D341Med (cell line): ENCODE measurements around the gene HMOX1.
"Not testable (repeated sequence)": the region's sequence is repeated elsewhere in the genome, so short reads cannot be mapped to it uniquely, and the experiment has no call there.

Source experiments
- DNase-seq: peaks from one replicate; pipeline ENCODE4 v3.0.0; 2012; ENCODE audit warnings: low spot score

The HMOX1 gene

GRCh38 chr22:35350539-35351503 is 30.1 kb upstream of the HMOX1 start:
- DNase-seq: peak; percentile 96

GRCh38 chr22:35352214-35353111 is 28.4 kb upstream of the HMOX1 start:
- DNase-seq: peak; percentile 39

GRCh38 chr22:35353318-35353717 is 27.6 kb upstream of the HMOX1 start:
- no peak for DNase-seq

- no peak for DNase-seq
Measured at GRCh38 chr22:35354068-35354467, 26.8 kb upstream of the HMOX1 start.

- no peak for DNase-seq
Measured at GRCh38 chr22:35357883-35358621, 22.8 kb upstream of the HMOX1 start.

GRCh38 chr22:35359380-35360065 is 21.4 kb upstream of the HMOX1 start:
- no peak for DNase-seq

GRCh38 chr22:35361001-35361558 is 19.8 kb upstream of the HMOX1 start:
- no peak for DNase-seq

- no peak for DNase-seq
Measured at GRCh38 chr22:35363566-35364086, 17.3 kb upstream of the HMOX1 start.

- DNase-seq: not testable (repeated sequence)
Measured at GRCh38 chr22:35364230-35364629, 16.7 kb upstream of the HMOX1 start.

GRCh38 chr22:35367331-35367886 is 13.5 kb upstream of the HMOX1 start:
- no peak for DNase-seq

- no peak for DNase-seq
Measured at GRCh38 chr22:35368386-35368785, 12.5 kb upstream of the HMOX1 start.

- no peak for DNase-seq
Measured at GRCh38 chr22:35369996-35370395, 10.9 kb upstream of the HMOX1 start.

GRCh38 chr22:35373781-35374180 is 7.1 kb upstream of the HMOX1 start:
- DNase-seq: no peak

- DNase-seq: no peak
Measured at GRCh38 chr22:35375031-35375430, 5.9 kb upstream of the HMOX1 start.

- DNase-seq: no peak
Measured at GRCh38 chr22:35375526-35375925, 5.4 kb upstream of the HMOX1 start.

- DNase-seq: peak; percentile 65
Measured at GRCh38 chr22:35376728-35377472, 4.0 kb upstream of the HMOX1 start.

GRCh38 chr22:35377735-35378134 is 3.2 kb upstream of the HMOX1 start:
- DNase-seq: no peak

GRCh38 chr22:35378621-35379020 is 2.3 kb upstream of the HMOX1 start:
- no peak for DNase-seq

GRCh38 chr22:35379146-35379993 is 1.5 kb upstream of the HMOX1 start:
- DNase-seq: no peak
